Measurements from ENCODE around the gene PHOSPHO1. TPM values are rescaled to one million over a fixed set of nuclear protein-coding genes. Genes with fewer than 3 reads are reported as not detected.
"Not testable (repeated sequence)": the region's sequence is repeated elsewhere in the genome, so short reads cannot be mapped to it uniquely, and the experiment has no call there.

Gene PHOSPHO1
- total RNA-seq, 4 donors from 2014 or later = 1.7 TPM; not detected in 3

GRCh38 chr17:49269356-49269755 is 38.8 kb upstream of the PHOSPHO1 start:
- no peak for TF ChIP-seq POLR2A (IDR thresholded peaks at IDR 0.05)
- TF ChIP-seq, protein P1, sequence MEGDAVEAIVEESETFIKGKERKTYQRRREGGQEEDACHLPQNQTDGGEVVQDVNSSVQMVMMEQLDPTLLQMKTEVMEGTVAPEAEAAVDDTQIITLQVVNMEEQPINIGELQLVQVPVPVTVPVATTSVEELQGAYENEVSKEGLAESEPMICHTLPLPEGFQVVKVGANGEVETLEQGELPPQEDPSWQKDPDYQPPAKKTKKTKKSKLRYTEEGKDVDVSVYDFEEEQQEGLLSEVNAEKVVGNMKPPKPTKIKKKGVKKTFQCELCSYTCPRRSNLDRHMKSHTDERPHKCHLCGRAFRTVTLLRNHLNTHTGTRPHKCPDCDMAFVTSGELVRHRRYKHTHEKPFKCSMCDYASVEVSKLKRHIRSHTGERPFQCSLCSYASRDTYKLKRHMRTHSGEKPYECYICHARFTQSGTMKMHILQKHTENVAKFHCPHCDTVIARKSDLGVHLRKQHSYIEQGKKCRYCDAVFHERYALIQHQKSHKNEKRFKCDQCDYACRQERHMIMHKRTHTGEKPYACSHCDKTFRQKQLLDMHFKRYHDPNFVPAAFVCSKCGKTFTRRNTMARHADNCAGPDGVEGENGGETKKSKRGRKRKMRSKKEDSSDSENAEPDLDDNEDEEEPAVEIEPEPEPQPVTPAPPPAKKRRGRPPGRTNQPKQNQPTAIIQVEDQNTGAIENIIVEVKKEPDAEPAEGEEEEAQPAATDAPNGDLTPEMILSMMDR (IDR thresholded peaks at IDR 0.05) = no peak
- intact Hi-C loops (cut with DNase I) = no loop called here
- H3K4me1 ChIP-seq = no peaks in the 10 kb centered on the region
- no peak overlapping the region for H3K27ac ChIP-seq
- WGBS, 2 donors = 89% methylated on average over 5 of the region's 5 CpGs
- no peaks in the 10 kb centered on the region for H3K9me3 ChIP-seq
- H3K36me3 ChIP-seq = no peaks in the 10 kb centered on the region
- no peaks in the 10 kb centered on the region for H3K27me3 ChIP-seq
- DNase-seq = no peak
- no peak overlapping the region for H3K4me3 ChIP-seq (replicated peaks in 1 of 3)

DNA sequence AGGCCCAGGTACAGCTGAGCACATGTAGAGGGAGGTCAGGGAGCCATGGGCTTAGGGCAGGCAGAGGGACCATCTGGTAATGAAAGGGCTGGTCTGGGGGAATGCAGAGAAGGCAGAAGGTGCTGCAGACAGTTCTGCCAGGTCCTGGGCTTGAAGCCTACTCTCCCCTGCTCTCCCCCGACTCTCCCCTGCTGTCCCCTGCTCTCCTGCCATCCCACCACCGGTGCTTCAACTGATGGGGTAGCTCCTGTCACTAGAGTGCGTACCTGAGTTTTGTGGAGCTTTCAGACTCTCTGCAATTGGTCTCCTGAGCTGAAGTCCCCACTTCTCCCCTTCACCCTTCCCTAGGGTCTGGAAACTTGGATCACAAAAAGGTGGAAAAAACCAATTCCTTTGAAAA is 37.3 kb upstream of the PHOSPHO1 start:
- no peaks in the 10 kb centered on the region for H3K4me1 ChIP-seq
- no peak overlapping the region for H3K27ac ChIP-seq
- DNase-seq = no peak
- no peak for TF ChIP-seq POLR2A (IDR thresholded peaks at IDR 0.05)
- TF ChIP-seq, protein P1 (IDR thresholded peaks at IDR 0.05) = no peak
- H3K9me3 ChIP-seq = no peaks in the 10 kb centered on the region
- intact Hi-C loops (cut with DNase I) = no loop called here
- 77 to 82% methylated on average over 3 of the region's 3 CpGs for WGBS, 2 donors
- no peaks in the 10 kb centered on the region for H3K27me3 ChIP-seq
- H3K4me3 ChIP-seq (replicated peaks in 1 of 3) = no peak overlapping the region
- no peaks in the 10 kb centered on the region for H3K36me3 ChIP-seq

DNA sequence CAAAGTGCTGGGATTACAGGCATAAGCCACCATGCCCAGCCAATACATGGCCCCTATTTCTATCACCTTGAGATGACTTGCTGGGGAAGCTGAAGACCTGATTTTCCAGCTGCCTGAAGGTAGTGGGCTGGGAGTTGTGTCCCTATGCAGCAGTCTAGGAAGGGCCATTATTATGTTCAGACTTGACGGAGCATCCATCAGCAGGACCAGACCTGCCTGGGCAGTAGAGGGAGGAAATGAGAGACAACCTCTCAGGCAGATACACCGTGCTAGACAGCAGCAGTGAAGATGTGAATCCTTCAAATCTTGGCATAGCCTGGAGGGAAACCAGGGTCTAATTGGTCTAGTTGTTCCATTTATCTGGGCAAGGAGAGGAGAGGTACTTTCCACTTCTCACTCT is 35.6 kb upstream of the PHOSPHO1 start:
- H3K36me3 ChIP-seq = no peaks in the 10 kb centered on the region
- no peak overlapping the region for H3K27ac ChIP-seq
- no peaks in the 10 kb centered on the region for H3K9me3 ChIP-seq
- no peak for DNase-seq
- WGBS, 2 donors = 40 to 93% methylated on average over 1 to 2 of the region's 2 CpGs
- no peak overlapping the region for H3K4me3 ChIP-seq (replicated peaks in 1 of 3)
- TF ChIP-seq POLR2A (IDR thresholded peaks at IDR 0.05) = no peak
- TF ChIP-seq, protein P1 (IDR thresholded peaks at IDR 0.05) = no peak
- no peaks in the 10 kb centered on the region for H3K27me3 ChIP-seq
- intact Hi-C loops (cut with DNase I) = no loop called here
- H3K4me1 ChIP-seq = no peaks in the 10 kb centered on the region

- 88 to 91% methylated on average over 9 of the region's 9 CpGs for WGBS, 2 donors
- DNase-seq; intact Hi-C loops (cut with DNase I): not testable (repeated sequence)
Observed at GRCh38 chr17:49261540-49261939, 31.0 kb upstream of the PHOSPHO1 start.

DNA sequence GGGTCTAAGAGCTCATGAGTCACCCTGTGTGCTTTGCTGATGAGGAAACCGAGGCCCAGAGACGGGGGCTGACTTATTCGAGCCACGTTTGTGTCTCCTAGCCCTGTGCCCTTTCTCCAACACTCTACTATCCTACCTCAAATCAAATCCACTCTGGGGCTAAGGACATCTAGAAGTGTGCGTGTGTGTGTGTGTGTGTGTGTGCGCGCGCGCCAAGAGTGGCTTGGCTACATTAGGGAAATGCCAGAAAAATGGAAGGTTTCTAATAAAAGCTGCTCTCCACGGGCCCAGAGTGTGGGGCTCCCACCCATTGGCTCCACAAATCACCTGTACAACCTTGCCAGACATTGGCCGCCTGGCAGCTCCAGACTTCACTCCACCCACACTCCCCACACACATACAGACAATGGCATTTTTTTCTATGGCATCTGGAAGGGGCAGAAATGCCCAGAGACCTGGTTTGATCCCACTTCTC is 30.3 kb upstream of the PHOSPHO1 start:
- peak overlapping the region; percentile 79 to 86 (median 86) for H3K27ac ChIP-seq
- intact Hi-C loops (cut with DNase I) = no loop called here
- H3K4me1 ChIP-seq = peaks cover 4 to 13% of the 10 kb centered on the region in 2 donors
- no peak for TF ChIP-seq POLR2A (IDR thresholded peaks at IDR 0.05)
- TF ChIP-seq, protein P1 (IDR thresholded peaks at IDR 0.05) = no peak
- WGBS, 2 donors = 50 to 55% methylated on average over 10 to 11 of the region's 11 CpGs
- H3K9me3 ChIP-seq = no peaks in the 10 kb centered on the region
- peak; percentile 29 to 34 for DNase-seq
- H3K4me3 ChIP-seq (replicated peaks in 1 of 3) = peak overlapping the region in 2 of 3 donors; percentile 50 to 59
- no peaks in the 10 kb centered on the region for H3K36me3 ChIP-seq
- H3K27me3 ChIP-seq = no peaks in the 10 kb centered on the region

More at GRCh38 chr17:49261540-49261939, 31.0 kb upstream of the PHOSPHO1 start:
- Histone ChIP-seq H3K4me1 (peaks cover 4 to 13% of the 10 kb centered on the region in 2 donors), H3K27ac (peak overlapping the region in 1 of 3 donors; percentile 86)
- H3K27me3 ChIP-seq; H3K4me3 ChIP-seq (replicated peaks in 1 of 3); H3K9me3 ChIP-seq; H3K36me3 ChIP-seq: not testable (repeated sequence)

All from thyroid gland (tissue), 4 donors.